ENCODE measurements around the gene MED25. TPM values are rescaled to one million over a fixed set of nuclear protein-coding genes. Genes with fewer than 3 reads are reported as not detected.

MED25 gene
- total RNA-seq, 1 donor from 2014 or later, result 34.5 TPM

- no peak for DNase-seq (ENCODE audit: low read depth)
- Histone ChIP-seq H3K36me3 (ENCODE audit: control insufficient read depth, insufficient read depth, low read length) (peaks cover 4% of the 10 kb centered on the region), H3K4me3 (ENCODE audit: low read depth, low read length) (no peak overlapping the region), H3K27me3 (ENCODE audit: control insufficient read depth, insufficient read depth, low read length) (no peaks in the 10 kb centered on the region)
- TF ChIP-seq CTCF (IDR thresholded peaks at IDR 0.05; ENCODE audit: insufficient read depth, low read length, poor library complexity, severe bottlenecking), result no peak
Observed at GRCh38 chr19:49874503-49875157, 56.5 kb downstream of the MED25 start.

- no peak for TF ChIP-seq CTCF (IDR thresholded peaks at IDR 0.05; ENCODE audit: insufficient read depth, low read length, poor library complexity, severe bottlenecking)
- Histone ChIP-seq H3K27me3 (ENCODE audit: control insufficient read depth, insufficient read depth, low read length) (no peaks in the 10 kb centered on the region), H3K4me3 (ENCODE audit: low read depth, low read length) (peak overlapping the region; percentile 98), H3K36me3 (ENCODE audit: control insufficient read depth, insufficient read depth, low read length) (peaks cover 4% of the 10 kb centered on the region)
- DNase-seq (ENCODE audit: low read depth), result no peak
Observed at GRCh38 chr19:49875177-49875576, 57.1 kb downstream of the MED25 start.

- no peaks in the 10 kb centered on the region for H3K27me3 ChIP-seq (ENCODE audit: control insufficient read depth, insufficient read depth, low read length)
- H3K4me3 ChIP-seq (ENCODE audit: low read depth, low read length), result peak overlapping the region; percentile 98
- no peak for DNase-seq (ENCODE audit: low read depth)
- TF ChIP-seq CTCF (IDR thresholded peaks at IDR 0.05; ENCODE audit: insufficient read depth, low read length, poor library complexity, severe bottlenecking), result no peak
- peaks cover 4% of the 10 kb centered on the region for H3K36me3 ChIP-seq (ENCODE audit: control insufficient read depth, insufficient read depth, low read length)
Observed at GRCh38 chr19:49875857-49876421, 57.9 kb downstream of the MED25 start.

- no peak for TF ChIP-seq CTCF (IDR thresholded peaks at IDR 0.05; ENCODE audit: insufficient read depth, low read length, poor library complexity, severe bottlenecking)
- DNase-seq (ENCODE audit: low read depth), result no peak
- H3K27me3 ChIP-seq (ENCODE audit: control insufficient read depth, insufficient read depth, low read length), result no peaks in the 10 kb centered on the region
- H3K36me3 ChIP-seq (ENCODE audit: control insufficient read depth, insufficient read depth, low read length), result no peaks in the 10 kb centered on the region
- peak overlapping the region; percentile 98 for H3K4me3 ChIP-seq (ENCODE audit: low read depth, low read length)
Observed at GRCh38 chr19:49876422-49877019, 58.4 kb downstream of the MED25 start.

GRCh38 chr19:49877020-49877878, 59.2 kb downstream of the MED25 start, which contains the start of the genes AKT1S1 and TBC1D17:
AKT1S1 (minus strand) TSS chr19:49877355; CDS start chr19:49873295, 4,060 bp downstream.
TBC1D17 (plus strand) TSS chr19:49877702; CDS start chr19:49877724, 22 bp downstream.
- DNase-seq (ENCODE audit: low read depth), result peak; percentile 98
- Histone ChIP-seq H3K27me3 (ENCODE audit: control insufficient read depth, insufficient read depth, low read length) (no peaks in the 10 kb centered on the region), H3K4me3 (ENCODE audit: low read depth, low read length) (peak within 1 kb of the TSS; percentile 98), H3K36me3 (ENCODE audit: control insufficient read depth, insufficient read depth, low read length) (peaks cover 2% of the 10 kb centered on the region)
- no peak for TF ChIP-seq CTCF (IDR thresholded peaks at IDR 0.05; ENCODE audit: insufficient read depth, low read length, poor library complexity, severe bottlenecking)

All from kidney epithelial cell (primary cell).